CD8-positive, alpha-beta memory T cell (primary cell): ENCODE data around the gene PTPRM. TPM values are rescaled to one million over a fixed set of nuclear protein-coding genes. Genes with fewer than 3 reads are reported as not detected.

Experiments used
- CTCF ChIA-PET: fragments of 350-600 bp; sonication (Branson Sonifier 250); formaldehyde crosslinking; loops from one replicate; lab custom pipeline; 2021; ENCODE audit warnings: antibody characterized with exemption; lab: Charles Lee
- POLR2A ChIA-PET: fragments of 350-600 bp; sonication (Branson Sonifier 250); formaldehyde crosslinking; loops from one replicate; lab custom pipeline; 2021; ENCODE audit warnings: antibody characterized with exemption; lab: Charles Lee
- DNase-seq, 5 donors: peaks; one replicate each; pipeline versions ENCODE4 v3.0.0 to v3.0.0-alpha.2; 2020 to 2022; ENCODE audit warnings: mixed read lengths in 1 of 5
- H3K27ac ChIP-seq: one replicate; pipeline ENCODE4 v1.7.0; 2013; ENCODE audit warnings: low read depth, mild to moderate bottlenecking, low read length, moderate library complexity
- H3K27me3 ChIP-seq: 2 replicates; pipeline ENCODE4 v1.7.0; 2013; ENCODE audit warnings: low read length, mild to moderate bottlenecking; ENCODE audit not compliant: insufficient read depth, poor library complexity, severe bottlenecking
- H3K36me3 ChIP-seq: 2 replicates; pipeline ENCODE4 v1.7.0; 2013; ENCODE audit warnings: mild to moderate bottlenecking, low read length, moderate library complexity; ENCODE audit not compliant: insufficient read depth
- H3K4me1 ChIP-seq: 2 replicates; pipeline ENCODE4 v1.7.0; 2013; ENCODE audit warnings: mild to moderate bottlenecking, low read length, moderate library complexity; ENCODE audit not compliant: insufficient read depth
- H3K4me3 ChIP-seq: 2 replicates; pipeline ENCODE4 v1.7.0; 2013; ENCODE audit warnings: mild to moderate bottlenecking, low read length
- H3K9me3 ChIP-seq: 2 replicates; pipeline ENCODE4 v1.7.0; 2013; ENCODE audit warnings: mild to moderate bottlenecking, low read length
- H3K27ac Mint-ChIP-seq, 8 donors: one replicate each; pipeline ENCODE4 v1.8.0; 2020 to 2021; ENCODE audit warnings: mixed read lengths in 8 of 8, mild to moderate bottlenecking in 6 of 8, inconsistent platforms in 3 of 8, moderate library complexity in 3 of 8
- H3K27me3 Mint-ChIP-seq, 2 donors: one replicate each; pipeline ENCODE4 v1.8.0; 2020 to 2021; ENCODE audit warnings: mixed read lengths in 2 of 2, mild to moderate bottlenecking in 1 of 2, moderate library complexity in 1 of 2
- H3K36me3 Mint-ChIP-seq, 3 donors: one replicate each; pipeline ENCODE4 v1.8.0; 2020 to 2021; ENCODE audit warnings: mixed read lengths in 3 of 3, inconsistent platforms in 1 of 3, mild to moderate bottlenecking in 1 of 3
- H3K4me1 Mint-ChIP-seq, 3 donors: one replicate each; pipeline ENCODE4 v1.8.0; 2020 to 2021; ENCODE audit warnings: mixed read lengths in 3 of 3, inconsistent platforms in 1 of 3, mild to moderate bottlenecking in 1 of 3
- H3K4me3 Mint-ChIP-seq, 7 donors: one replicate each; pipeline ENCODE4 v1.8.0; 2020 to 2021; ENCODE audit warnings: mixed read lengths in 7 of 7, mild to moderate bottlenecking in 6 of 7, moderate library complexity in 4 of 7, inconsistent platforms in 2 of 7
- H3K9me3 Mint-ChIP-seq, 5 donors: one replicate each; pipeline ENCODE4 v1.8.0; 2020 to 2022; ENCODE audit warnings: mixed read lengths in 5 of 5, mild to moderate bottlenecking in 3 of 5, moderate library complexity in 2 of 5, inconsistent platforms in 1 of 5
- polyA plus RNA-seq: library from polyadenylated mRNA; unstranded; fragments of 300-500 nt; fragmentation: Illumina TruSeq; gene quantifications from one replicate; pipeline ENCODE4 v1.2.3, GENCODE V29; 2021
- total RNA-seq, 2 experiments: library from RNA; stranded (reverse); gene quantifications; one replicate each; pipeline ENCODE4 v1.2.3, GENCODE V29; 2021

The PTPRM gene
- total and polyA plus RNA-seq, 3 experiments from 2014 or later, result 3.9 to 7.4 (median 5.3) TPM

- Mint-ChIP-seq H3K4me1 (no peaks in the 10 kb centered on the region), H3K27me3 (no peaks in the 10 kb centered on the region), H3K27ac (no peak overlapping the region), H3K36me3 (peaks cover 0 to 1% (median 0%) of the 10 kb centered on the region in 3 donors), H3K4me3 (no peak overlapping the region), H3K9me3 (peaks cover 0 to 14% (median 0%) of the 10 kb centered on the region in 5 donors)
- Histone ChIP-seq H3K4me1 (no peaks in the 10 kb centered on the region), H3K27me3 (no peaks in the 10 kb centered on the region), H3K9me3 (no peaks in the 10 kb centered on the region), H3K4me3 (no peak overlapping the region), H3K36me3 (no peaks in the 10 kb centered on the region), H3K27ac (no peak overlapping the region)
- CTCF ChIA-PET, result no interaction called here
- POLR2A ChIA-PET, result no interaction called here
- DNase-seq, result no peak
Measured at GRCh38 chr18:8231316-8231715, 664.2 kb downstream of the PTPRM start.

DNA sequence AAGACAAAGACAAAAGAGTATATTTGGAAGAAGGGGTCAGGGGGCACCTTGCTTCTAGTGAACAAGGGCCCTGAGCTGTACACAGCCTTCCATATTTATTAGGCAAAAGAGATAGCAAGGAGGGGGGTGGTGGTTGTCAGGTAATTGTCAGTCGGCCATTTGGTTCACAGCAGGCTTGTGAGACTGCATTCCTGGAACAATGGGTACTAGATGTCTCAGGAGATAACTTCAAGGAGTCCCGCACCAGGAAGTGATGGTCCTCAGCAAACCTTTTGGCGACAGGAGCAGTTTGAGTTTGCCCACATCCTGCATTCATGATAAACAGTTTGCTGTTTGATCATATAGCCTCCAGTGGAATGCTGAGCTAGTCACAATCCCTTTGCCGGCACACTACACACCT lies 665.7 kb downstream of the PTPRM start:
- H3K4me1 Mint-ChIP-seq, result no peaks in the 10 kb centered on the region
- Histone ChIP-seq H3K36me3 (no peaks in the 10 kb centered on the region), H3K27ac (no peak overlapping the region), H3K4me1 (no peaks in the 10 kb centered on the region), H3K9me3 (no peaks in the 10 kb centered on the region), H3K4me3 (no peak overlapping the region), H3K27me3 (no peaks in the 10 kb centered on the region)
- POLR2A ChIA-PET, result no interaction called here
- DNase-seq, result no peak
- peak overlapping the region in 2 of 8 donors; percentile 20 to 25 for H3K27ac Mint-ChIP-seq
- no peaks in the 10 kb centered on the region for H3K27me3 Mint-ChIP-seq
- CTCF ChIA-PET, result no interaction called here
- H3K4me3 Mint-ChIP-seq, result no peak overlapping the region
- peaks cover 0 to 1% (median under 1%) of the 10 kb centered on the region in 3 donors for H3K36me3 Mint-ChIP-seq
- peaks cover 0 to 13% (median 0%) of the 10 kb centered on the region in 5 donors for H3K9me3 Mint-ChIP-seq

GRCh38 chr18:8235894-8236293 lies 668.8 kb downstream of the PTPRM start:
- CTCF ChIA-PET, result no interaction called here
- H3K4me1 ChIP-seq, result no peaks in the 10 kb centered on the region
- Mint-ChIP-seq H3K4me1 (no peaks in the 10 kb centered on the region), H3K27ac (peak overlapping the region in 1 of 8 donors; percentile 55), H3K27me3 (no peaks in the 10 kb centered on the region), H3K36me3 (peaks cover 0 to 6% (median 0%) of the 10 kb centered on the region in 3 donors), H3K4me3 (no peak overlapping the region), H3K9me3 (peaks cover 0 to 8% (median 0%) of the 10 kb centered on the region in 5 donors)
- H3K27me3 ChIP-seq, result no peaks in the 10 kb centered on the region
- no peak for DNase-seq
- no peak overlapping the region for H3K27ac ChIP-seq
- H3K36me3 ChIP-seq, result no peaks in the 10 kb centered on the region
- no peak overlapping the region for H3K4me3 ChIP-seq
- H3K9me3 ChIP-seq, result no peaks in the 10 kb centered on the region
- POLR2A ChIA-PET, result no interaction called here

DNA sequence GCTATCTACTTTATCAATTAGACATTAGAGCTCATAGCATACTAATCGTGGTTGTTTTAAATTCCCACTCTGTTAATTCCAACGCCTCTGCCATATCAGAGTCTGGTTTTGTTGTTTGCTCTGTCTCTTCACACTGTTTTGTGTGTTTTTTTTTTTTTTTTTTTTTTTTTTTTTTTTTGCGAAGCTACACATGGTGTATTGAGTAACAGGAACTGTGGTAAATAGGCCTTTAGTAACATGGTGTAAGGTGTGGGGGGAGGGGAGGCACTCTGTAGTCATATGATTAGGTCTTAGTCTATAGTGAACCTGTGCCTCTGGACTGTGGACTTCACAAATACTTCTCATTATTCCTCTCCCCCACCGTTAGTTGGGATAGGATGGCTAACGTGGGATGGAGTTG lies 671.4 kb downstream of the PTPRM start:
- no peak overlapping the region for H3K4me3 ChIP-seq
- Mint-ChIP-seq H3K27ac (no peak overlapping the region), H3K27me3 (no peaks in the 10 kb centered on the region), H3K4me3 (no peak overlapping the region), H3K36me3 (peaks cover 0 to 7% (median 0%) of the 10 kb centered on the region in 3 donors), H3K4me1 (no peaks in the 10 kb centered on the region), H3K9me3 (peaks cover 0 to 8% (median 0%) of the 10 kb centered on the region in 5 donors)
- no peak for DNase-seq
- ChIA-PET CTCF (interaction anchor here (0.7 kb wide), 1 partner anchor 19 kb away, joined by 3 read pairs; no protein-coding TSS in a partner anchor), POLR2A (no interaction called here)
- H3K9me3 ChIP-seq, result no peaks in the 10 kb centered on the region
- no peaks in the 10 kb centered on the region for H3K4me1 ChIP-seq
- H3K27me3 ChIP-seq, result no peaks in the 10 kb centered on the region
- H3K27ac ChIP-seq, result no peak overlapping the region
- no peaks in the 10 kb centered on the region for H3K36me3 ChIP-seq

DNA sequence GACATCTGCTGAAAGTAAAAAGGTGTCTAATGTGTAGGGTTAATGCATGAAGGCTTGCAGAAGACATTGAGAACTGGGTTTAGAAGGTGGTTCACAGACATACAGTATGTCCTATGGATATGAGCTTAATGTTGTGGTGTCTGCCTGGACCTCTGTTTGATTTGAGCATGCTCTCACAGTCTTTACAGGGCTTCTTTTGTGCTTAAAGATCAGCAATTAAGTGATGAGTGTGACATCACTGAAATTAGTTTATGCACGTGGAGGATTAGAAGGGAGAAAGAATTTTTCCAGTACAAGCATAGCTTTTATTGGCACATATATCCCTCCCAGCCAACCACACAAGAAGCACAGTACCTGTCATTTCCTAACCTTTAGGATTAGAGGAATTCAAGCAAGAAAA lies 674.6 kb downstream of the PTPRM start:
- H3K4me1 ChIP-seq, result no peaks in the 10 kb centered on the region
- ChIA-PET POLR2A (no interaction called here), CTCF (no interaction called here)
- peaks cover 0 to 5% (median 0%) of the 10 kb centered on the region in 5 donors for H3K9me3 Mint-ChIP-seq
- peaks cover 0 to 10% (median 0%) of the 10 kb centered on the region in 3 donors for H3K36me3 Mint-ChIP-seq
- no peaks in the 10 kb centered on the region for H3K9me3 ChIP-seq
- no peak for DNase-seq
- H3K27ac Mint-ChIP-seq, result no peak overlapping the region
- no peak overlapping the region for H3K27ac ChIP-seq
- H3K27me3 ChIP-seq, result no peaks in the 10 kb centered on the region
- no peaks in the 10 kb centered on the region for H3K4me1 Mint-ChIP-seq
- H3K36me3 ChIP-seq, result no peaks in the 10 kb centered on the region
- no peaks in the 10 kb centered on the region for H3K27me3 Mint-ChIP-seq
- no peak overlapping the region for H3K4me3 Mint-ChIP-seq
- H3K4me3 ChIP-seq, result no peak overlapping the region

DNA sequence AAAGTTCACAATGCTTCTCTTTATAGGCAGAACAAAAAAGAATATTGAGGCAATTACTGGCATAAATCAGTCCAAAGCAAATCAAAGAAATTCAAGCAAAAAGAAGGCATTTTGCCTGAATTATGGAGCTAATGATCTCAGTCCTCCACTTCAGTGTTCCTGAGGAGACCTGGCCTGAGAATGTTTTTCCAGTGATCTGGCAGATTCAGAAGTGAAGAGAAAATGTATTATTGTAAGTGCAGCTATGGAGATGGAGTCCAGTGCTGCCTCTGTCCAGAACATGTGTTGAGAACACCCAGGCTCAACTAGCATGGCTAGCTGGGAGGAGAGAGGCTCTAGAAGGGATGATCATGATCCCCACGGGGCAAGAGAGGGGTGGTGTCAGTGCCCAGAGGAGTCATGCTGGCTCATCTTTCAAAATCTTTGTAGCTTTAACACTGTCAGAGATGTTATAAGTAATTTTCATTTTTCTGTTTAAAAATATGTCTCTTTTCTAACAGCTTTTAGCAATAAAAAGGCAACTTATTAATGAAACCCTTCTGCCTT lies 675.1 kb downstream of the PTPRM start:
- H3K4me1 Mint-ChIP-seq, result no peaks in the 10 kb centered on the region
- H3K4me3 ChIP-seq, result no peak overlapping the region
- POLR2A ChIA-PET, result no interaction called here
- H3K27me3 ChIP-seq, result no peaks in the 10 kb centered on the region
- CTCF ChIA-PET, result no interaction called here
- no peaks in the 10 kb centered on the region for H3K9me3 Mint-ChIP-seq
- H3K4me3 Mint-ChIP-seq, result no peak overlapping the region
- no peaks in the 10 kb centered on the region for H3K36me3 ChIP-seq
- no peaks in the 10 kb centered on the region for H3K27me3 Mint-ChIP-seq
- no peaks in the 10 kb centered on the region for H3K9me3 ChIP-seq
- no peaks in the 10 kb centered on the region for H3K4me1 ChIP-seq
- no peak for DNase-seq
- no peak overlapping the region for H3K27ac Mint-ChIP-seq
- peaks cover 0 to 10% (median 0%) of the 10 kb centered on the region in 3 donors for H3K36me3 Mint-ChIP-seq
- no peak overlapping the region for H3K27ac ChIP-seq

DNA sequence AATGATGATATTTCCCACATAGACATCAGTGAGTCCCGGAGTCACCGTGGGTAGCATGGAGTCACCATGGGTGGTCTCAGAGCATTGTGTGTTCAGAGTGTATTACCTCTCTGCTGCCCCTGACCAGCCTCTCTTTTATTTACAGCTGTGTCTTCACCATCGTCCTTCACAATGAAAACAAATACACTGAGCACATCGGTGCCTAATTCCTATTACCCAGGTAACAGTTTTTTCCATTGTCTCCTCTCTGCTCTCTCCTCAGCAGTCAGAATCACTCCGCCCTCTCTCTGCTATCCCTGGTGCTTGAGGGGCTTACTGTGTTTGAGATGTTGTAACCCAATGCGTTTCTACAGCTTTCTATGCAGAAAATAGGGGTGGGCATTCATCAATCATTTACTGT lies 680.6 kb downstream of the PTPRM start:
- Histone ChIP-seq H3K36me3 (no peaks in the 10 kb centered on the region), H3K9me3 (no peaks in the 10 kb centered on the region), H3K27me3 (no peaks in the 10 kb centered on the region), H3K27ac (no peak overlapping the region), H3K4me3 (no peak overlapping the region), H3K4me1 (no peaks in the 10 kb centered on the region)
- H3K4me3 Mint-ChIP-seq, result no peak overlapping the region
- CTCF ChIA-PET, result no interaction called here
- POLR2A ChIA-PET, result no interaction called here
- H3K9me3 Mint-ChIP-seq, result no peaks in the 10 kb centered on the region
- H3K4me1 Mint-ChIP-seq, result no peaks in the 10 kb centered on the region
- no peaks in the 10 kb centered on the region for H3K27me3 Mint-ChIP-seq
- H3K36me3 Mint-ChIP-seq, result peaks cover 0 to 5% (median 0%) of the 10 kb centered on the region in 3 donors
- no peak overlapping the region for H3K27ac Mint-ChIP-seq
- no peak for DNase-seq

DNA sequence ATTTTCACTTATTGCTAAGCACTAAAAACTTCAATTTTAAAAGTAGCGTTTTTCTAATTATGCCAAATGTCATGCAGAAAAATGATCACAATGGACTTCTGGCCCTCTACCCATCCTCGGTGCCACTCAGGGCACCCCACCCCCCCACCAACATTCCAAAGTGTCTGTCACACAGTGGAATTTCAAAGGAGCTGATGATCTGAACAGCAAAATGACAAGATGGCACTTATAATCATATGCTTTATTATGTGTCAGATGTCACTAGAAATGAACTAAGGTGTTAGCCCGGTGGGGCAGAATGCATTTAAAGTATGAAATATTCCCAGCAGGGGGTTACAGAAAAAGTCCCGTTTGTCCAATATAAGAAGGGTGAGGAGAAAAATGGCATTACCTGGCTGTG lies 681.5 kb downstream of the PTPRM start:
- Mint-ChIP-seq H3K27me3 (no peaks in the 10 kb centered on the region), H3K4me1 (no peaks in the 10 kb centered on the region), H3K36me3 (peaks cover 0 to 3% (median 3%) of the 10 kb centered on the region in 3 donors), H3K4me3 (no peak overlapping the region), H3K9me3 (no peaks in the 10 kb centered on the region), H3K27ac (no peak overlapping the region)
- no peaks in the 10 kb centered on the region for H3K4me1 ChIP-seq
- H3K27me3 ChIP-seq, result no peaks in the 10 kb centered on the region
- H3K27ac ChIP-seq, result no peak overlapping the region
- H3K36me3 ChIP-seq, result no peaks in the 10 kb centered on the region
- DNase-seq, result no peak
- H3K4me3 ChIP-seq, result no peak overlapping the region
- ChIA-PET POLR2A (no interaction called here), CTCF (no interaction called here)
- H3K9me3 ChIP-seq, result no peaks in the 10 kb centered on the region
